Raji (cell line): ENCODE results near the gene WNT9A.

Experiments used
- POLR2A ChIP-seq: IDR thresholded peaks from 2 replicates; pipeline ENCODE4 v1.6.1; 2011; ENCODE audit warnings: low read depth, low read length, control low read depth; ENCODE audit not compliant: insufficient read depth

Gene WNT9A

DNA sequence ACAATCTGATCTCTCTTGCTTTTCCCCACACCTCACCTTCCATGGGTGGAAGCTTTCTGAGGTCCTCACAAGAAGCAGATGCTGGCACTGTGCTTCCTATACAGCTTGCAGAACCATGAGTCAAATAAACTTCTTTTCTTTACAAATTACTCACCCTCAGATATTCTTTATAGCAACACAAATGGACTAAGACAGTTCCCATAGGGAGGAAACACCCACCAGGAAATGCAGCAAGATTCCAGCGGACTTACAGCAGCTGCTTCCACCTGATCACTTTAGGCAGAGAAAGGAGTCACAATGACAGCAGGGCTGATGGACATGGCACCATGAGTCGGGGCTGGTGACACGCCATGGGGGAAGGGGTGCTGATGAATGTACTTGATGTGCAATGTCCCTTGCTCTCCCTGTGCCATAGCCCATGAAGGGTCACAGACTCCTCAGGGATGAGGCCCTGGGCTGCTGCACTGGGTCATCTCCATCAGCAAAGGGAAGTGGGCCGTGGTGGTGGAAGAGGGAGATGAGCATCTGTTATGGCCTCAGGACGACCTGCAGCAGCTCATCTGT is 78.4 kb downstream of the WNT9A start:
- no peak for TF ChIP-seq POLR2A
